ENCODE measurements around the gene CSNK1A1L. TPM values are rescaled to one million over a fixed set of nuclear protein-coding genes. Genes with fewer than 3 reads are reported as not detected.

Gene CSNK1A1L
- total and polyA plus RNA-seq, 2 donors (not counting 3 experiments of a cell fraction or from before 2014, with no cell fraction given) = not detected

- Histone ChIP-seq H3K4me2 (ENCODE audit: insufficient read depth, low read length) (no peak overlapping the region), H3K27ac (ENCODE audit: insufficient read depth, low read depth, low read length) (no peak overlapping the region), H3K9me1 (replicated peaks; ENCODE audit: control insufficient read depth, extremely low read depth, insufficient read depth, low read length) (no peaks in the 10 kb centered on the region), H4K20me1 (replicated peaks; ENCODE audit: control insufficient read depth, extremely low read depth, insufficient read depth, low read length) (no peaks in the 10 kb centered on the region), H3K27me3 (ENCODE audit: control insufficient read depth in 2 of 2, insufficient read depth in 2 of 2, low read length in 2 of 2) (no peaks in the 10 kb centered on the region), H3K36me3 (ENCODE audit: control insufficient read depth in 2 of 2, extremely low read depth in 1 of 2, insufficient read depth in 2 of 2, low read length in 2 of 2) (no peaks in the 10 kb centered on the region), H3K4me1 (ENCODE audit: control insufficient read depth, extremely low read depth, insufficient read depth, low read length) (no peaks in the 10 kb centered on the region), H3K9ac (replicated peaks; ENCODE audit: extremely low read depth, insufficient read depth, low read length) (no peak overlapping the region), H3K4me3 (replicated peaks in 1 of 3; ENCODE audit: insufficient read depth in 1 of 3, low read depth in 1 of 3, low read length in 3 of 3) (no peak overlapping the region), H3K79me2 (ENCODE audit: control insufficient read depth, insufficient read depth, low read length) (no peaks in the 10 kb centered on the region), H2AFZ (ENCODE audit: low read depth, low read length) (no peak overlapping the region), H3K9me3 (replicated peaks; ENCODE audit: control insufficient read depth, insufficient read depth, low read length) (no peaks in the 10 kb centered on the region)
- ChIA-PET CTCF (no interaction called here), POLR2A (no interaction called here)
- intact Hi-C loops (cut with micrococcal nuclease) = no loop called here
- dilution Hi-C loops (cut with MboI; ENCODE audit: extremely low pct_ligation_motif_present, low sequenced_read_pairs) = no loop called here
- BruUV-seq (replicated peaks) = no TSS peak
- TF ChIP-seq MAX (IDR thresholded peaks at IDR 0.05; ENCODE audit: insufficient read depth, insufficient read length) (no peak), MYC (IDR thresholded peaks at IDR 0.05; ENCODE audit: low read depth, low read length) (no peak), EZH2 (IDR thresholded peaks at IDR 0.05; ENCODE audit: borderline replicate concordance, low read depth, low read length, severe bottlenecking) (no peak), JUN (IDR thresholded peaks at IDR 0.05; ENCODE audit: borderline replicate concordance, insufficient read depth, insufficient read length, low read depth) (no peak), GATA2 (IDR thresholded peaks at IDR 0.05; ENCODE audit: insufficient read depth, insufficient read length, low read depth, low read length) (no peak), CTCF (IDR thresholded peaks at IDR 0.05; ENCODE audit: extremely low read depth in 1 of 2, insufficient read depth in 1 of 2, low read depth in 1 of 2, low read length in 2 of 2) (no peak)
- FAIRE-seq = no peak
- DNase-seq (ENCODE audit: low read depth, low spot score) = no peak
Observed at GRCh38 chr13:37142877-37143276, 37.4 kb upstream of the CSNK1A1L start.

GRCh38 chr13:37141011-37141410 is 35.5 kb upstream of the CSNK1A1L start:
- Histone ChIP-seq H3K27ac (ENCODE audit: insufficient read depth, low read depth, low read length) (no peak overlapping the region), H3K4me2 (ENCODE audit: insufficient read depth, low read length) (no peak overlapping the region), H3K4me3 (replicated peaks in 1 of 3; ENCODE audit: insufficient read depth in 1 of 3, low read depth in 1 of 3, low read length in 3 of 3) (no peak overlapping the region), H4K20me1 (replicated peaks; ENCODE audit: control insufficient read depth, extremely low read depth, insufficient read depth, low read length) (no peaks in the 10 kb centered on the region), H3K9me1 (replicated peaks; ENCODE audit: control insufficient read depth, extremely low read depth, insufficient read depth, low read length) (no peaks in the 10 kb centered on the region), H3K36me3 (ENCODE audit: control insufficient read depth in 2 of 2, extremely low read depth in 1 of 2, insufficient read depth in 2 of 2, low read length in 2 of 2) (no peaks in the 10 kb centered on the region), H3K27me3 (ENCODE audit: control insufficient read depth in 2 of 2, insufficient read depth in 2 of 2, low read length in 2 of 2) (no peaks in the 10 kb centered on the region), H3K79me2 (ENCODE audit: control insufficient read depth, insufficient read depth, low read length) (no peaks in the 10 kb centered on the region), H3K4me1 (ENCODE audit: control insufficient read depth, extremely low read depth, insufficient read depth, low read length) (peaks cover 6% of the 10 kb centered on the region), H2AFZ (ENCODE audit: low read depth, low read length) (no peak overlapping the region), H3K9me3 (replicated peaks; ENCODE audit: control insufficient read depth, insufficient read depth, low read length) (no peaks in the 10 kb centered on the region), H3K9ac (replicated peaks; ENCODE audit: extremely low read depth, insufficient read depth, low read length) (no peak overlapping the region)
- intact Hi-C loops (cut with micrococcal nuclease) = no loop called here
- FAIRE-seq (no peak), DNase-seq (ENCODE audit: low read depth, low spot score) (no peak)
- ChIA-PET POLR2A (no interaction called here), CTCF (no interaction called here)
- no TSS peak for BruUV-seq (replicated peaks)
- dilution Hi-C loops (cut with MboI; ENCODE audit: extremely low pct_ligation_motif_present, low sequenced_read_pairs) = no loop called here
- no peak for TF ChIP-seq MYC (IDR thresholded peaks at IDR 0.05; ENCODE audit: low read depth, low read length)
- TF ChIP-seq MAX (IDR thresholded peaks at IDR 0.05; ENCODE audit: insufficient read depth, insufficient read length) = no peak
- TF ChIP-seq GATA2 (IDR thresholded peaks at IDR 0.05; ENCODE audit: insufficient read depth, insufficient read length, low read depth, low read length) = no peak
- TF ChIP-seq POLR2AphosphoS5 (IDR thresholded peaks at IDR 0.05; ENCODE audit: insufficient read depth, low read depth, low read length) = no peak
- no peak for TF ChIP-seq FOS (IDR thresholded peaks at IDR 0.05; ENCODE audit: borderline replicate concordance, insufficient read depth, low read length)
- TF ChIP-seq CTCF (IDR thresholded peaks at IDR 0.05; ENCODE audit: extremely low read depth in 1 of 2, insufficient read depth in 1 of 2, low read depth in 1 of 2, low read length in 2 of 2) = no peak
- no peak for TF ChIP-seq POLR2A (IDR thresholded peaks at IDR 0.05; ENCODE audit: low read depth, low read length)
- no peak for TF ChIP-seq EZH2 (IDR thresholded peaks at IDR 0.05; ENCODE audit: borderline replicate concordance, low read depth, low read length, severe bottlenecking)
- TF ChIP-seq JUN (IDR thresholded peaks at IDR 0.05; ENCODE audit: borderline replicate concordance, insufficient read depth, insufficient read length, low read depth) = no peak

Data from endothelial cell of umbilical vein (primary cell).